Amygdala (tissue), 56 donors: ENCODE results near the gene RAB38.

ENCODE experiments used
- DNase-seq, 56 donors: peaks; one replicate each; lab custom pipeline; 2025; lab: John Stamatoyannopoulos, UW

Gene RAB38

GRCh38 chr11:88105526-88105925 is 69.7 kb downstream of the RAB38 start:
- DNase-seq = no peak

DNA sequence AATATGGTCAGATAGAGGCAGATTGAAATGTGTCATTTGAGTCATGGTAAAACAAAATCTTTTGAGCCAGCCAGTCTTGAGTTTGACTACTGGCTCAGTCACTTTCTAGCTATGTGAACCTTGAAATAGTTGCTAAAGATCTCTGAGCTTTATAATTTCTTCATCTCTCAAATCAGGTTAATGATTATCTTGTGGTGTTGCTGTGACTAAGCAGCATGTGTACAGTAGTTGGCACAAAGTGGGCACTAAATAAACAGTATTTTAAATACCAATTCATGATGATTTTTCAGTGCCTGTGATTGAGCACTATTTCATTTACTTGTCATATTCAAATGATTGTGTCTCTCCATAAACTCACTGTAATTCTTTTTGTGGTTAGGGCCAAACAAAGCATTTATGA is 70.8 kb downstream of the RAB38 start:
- DNase-seq = no peak

DNA sequence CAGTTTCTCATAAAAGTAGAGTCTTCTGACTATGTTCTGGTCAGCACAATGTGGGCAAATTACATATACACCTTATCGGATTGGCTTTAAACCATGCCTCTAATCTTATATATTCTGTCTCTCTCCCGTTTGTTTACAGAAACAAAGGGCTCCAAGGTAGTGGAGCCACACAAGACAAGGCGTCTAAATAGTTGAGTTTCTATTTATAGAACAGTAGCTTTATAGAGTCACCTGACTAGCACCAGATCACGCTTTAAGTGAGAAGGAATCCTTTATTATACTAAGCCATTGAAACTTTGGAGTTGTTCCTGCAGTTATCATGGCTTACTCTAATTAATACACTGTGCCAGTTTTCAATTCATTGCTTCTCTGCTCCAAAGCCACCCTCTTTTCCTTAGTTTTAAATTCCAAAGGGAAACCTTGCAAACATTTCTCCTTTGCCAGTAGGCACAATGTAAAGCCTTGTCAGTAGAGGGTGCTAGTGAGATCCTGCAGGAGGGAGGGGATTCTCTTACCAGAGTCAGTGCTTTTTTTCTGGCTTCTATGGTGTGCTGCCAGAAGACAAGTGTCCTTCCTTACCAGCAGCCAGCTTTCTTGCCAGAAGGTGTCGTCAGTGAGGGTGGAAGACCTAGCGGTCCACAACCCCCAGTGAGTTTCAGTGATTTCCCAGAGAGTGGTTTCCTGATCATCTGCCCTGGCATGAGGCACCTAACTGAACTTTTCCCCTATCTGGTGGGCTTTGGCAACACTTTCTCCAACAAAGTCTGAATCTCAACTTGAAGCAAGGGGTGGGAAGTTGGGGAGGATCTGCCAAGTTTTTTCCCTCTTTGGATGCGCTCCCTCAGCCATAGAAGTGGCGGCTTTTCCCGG is 71.7 kb downstream of the RAB38 start:
- DNase-seq = no peak

- no peak for DNase-seq
Measured at GRCh38 chr11:88102598-88102934, 72.7 kb downstream of the RAB38 start.

- no peak for DNase-seq
Measured at GRCh38 chr11:88101881-88102597, 73.2 kb downstream of the RAB38 start.

- DNase-seq = no peak
Measured at GRCh38 chr11:88100151-88100550, 75.1 kb downstream of the RAB38 start.

DNA sequence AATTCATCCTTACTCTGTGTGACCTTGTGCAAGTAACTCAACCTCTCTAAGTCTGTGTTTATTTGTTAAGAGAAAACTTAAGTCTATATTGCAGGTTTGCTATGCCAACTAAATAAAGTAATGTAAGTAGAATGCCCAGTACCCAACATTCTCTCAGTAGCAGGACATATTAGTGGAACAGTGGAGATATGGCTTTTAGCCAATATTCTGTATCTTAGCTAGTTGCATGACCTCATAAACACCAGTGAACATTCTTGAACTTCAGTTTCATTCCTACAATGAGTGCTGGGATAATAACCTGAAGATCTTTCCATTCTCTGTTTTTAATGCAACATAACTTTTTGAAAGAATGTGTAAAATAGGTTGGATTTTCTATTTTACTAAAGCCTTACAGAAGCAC is 77.0 kb downstream of the RAB38 start:
- DNase-seq = no peak

DNA sequence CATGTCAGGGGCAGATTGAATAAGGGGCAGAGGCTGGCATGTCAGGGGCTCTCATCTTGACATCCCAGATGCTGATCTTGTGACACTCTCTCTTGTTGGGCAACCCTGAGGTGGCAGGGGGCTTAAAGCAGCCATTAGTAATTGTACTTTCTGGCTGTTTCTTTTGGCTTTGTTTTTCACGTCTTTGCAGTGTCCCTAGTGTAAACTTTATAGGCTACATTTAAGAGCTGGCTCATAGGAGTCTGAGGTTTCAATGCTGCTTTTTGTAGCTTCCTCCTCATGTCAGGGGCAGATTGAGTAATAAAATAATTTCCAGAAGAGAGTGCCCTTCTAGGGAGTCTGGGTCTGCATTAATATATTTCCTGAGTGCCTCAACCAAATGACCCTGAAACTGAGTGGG is 86.1 kb downstream of the RAB38 start:
- no peak for DNase-seq

- DNase-seq = no peak
Measured at GRCh38 chr11:88087337-88087736, 87.9 kb downstream of the RAB38 start.

- no peak for DNase-seq
Measured at GRCh38 chr11:88086297-88086696, 88.9 kb downstream of the RAB38 start.

GRCh38 chr11:88070437-88070836 is 104.8 kb downstream of the RAB38 start:
- no peak for DNase-seq

DNA sequence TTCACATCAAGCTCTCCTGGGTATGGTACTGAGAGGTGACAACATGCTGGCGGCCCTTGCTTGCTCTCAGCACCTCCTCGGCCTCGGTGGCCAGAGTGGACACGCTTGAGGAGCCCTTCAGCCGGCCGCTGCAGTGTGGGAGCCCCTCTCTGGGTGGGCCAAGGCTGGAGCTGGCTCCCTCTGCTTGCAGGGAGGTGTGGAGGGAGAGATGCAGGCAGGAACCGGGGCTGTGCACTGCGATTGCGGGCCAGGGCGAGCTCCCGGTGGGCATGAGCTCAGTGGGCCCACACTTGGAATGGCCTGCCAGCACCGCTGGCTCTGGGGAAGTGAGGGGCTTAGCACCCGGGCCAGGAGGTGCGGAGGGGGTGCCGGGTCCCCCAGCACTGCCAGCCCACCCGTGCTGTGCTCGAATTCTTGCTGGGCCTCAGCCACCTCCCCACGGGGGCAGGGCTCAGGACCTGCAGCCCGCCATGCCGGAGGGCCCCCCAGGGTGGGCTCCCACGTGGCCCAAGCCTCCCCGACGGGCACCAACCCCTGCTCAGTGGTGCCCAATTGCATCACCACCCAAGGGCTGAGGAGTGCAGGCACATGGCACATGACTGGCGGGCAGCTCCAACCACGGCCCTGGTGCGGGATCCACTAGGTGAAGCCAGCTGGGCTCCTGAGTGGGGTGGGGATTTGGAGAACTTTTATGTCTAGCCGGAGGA is 106.2 kb downstream of the RAB38 start:
- no peak for DNase-seq

DNA sequence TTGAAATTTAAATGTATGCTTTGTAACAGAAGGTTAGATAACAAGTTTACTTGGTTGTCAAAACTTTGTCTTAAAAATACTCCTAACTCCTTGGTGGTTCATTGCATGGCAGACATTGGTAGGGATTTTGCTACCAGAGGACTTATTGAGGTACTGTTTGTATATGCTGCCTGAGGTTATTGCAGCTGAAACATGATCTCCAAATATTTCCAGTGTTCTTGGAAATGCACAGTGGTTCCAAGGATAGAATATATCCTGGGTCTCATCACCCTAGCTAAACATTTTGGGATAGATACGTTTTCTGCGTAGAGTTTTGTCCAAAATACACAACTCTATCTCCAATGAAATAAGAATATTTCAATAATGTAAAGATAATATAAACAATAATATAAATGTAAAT is 109.2 kb downstream of the RAB38 start:
- DNase-seq = no peak

DNA sequence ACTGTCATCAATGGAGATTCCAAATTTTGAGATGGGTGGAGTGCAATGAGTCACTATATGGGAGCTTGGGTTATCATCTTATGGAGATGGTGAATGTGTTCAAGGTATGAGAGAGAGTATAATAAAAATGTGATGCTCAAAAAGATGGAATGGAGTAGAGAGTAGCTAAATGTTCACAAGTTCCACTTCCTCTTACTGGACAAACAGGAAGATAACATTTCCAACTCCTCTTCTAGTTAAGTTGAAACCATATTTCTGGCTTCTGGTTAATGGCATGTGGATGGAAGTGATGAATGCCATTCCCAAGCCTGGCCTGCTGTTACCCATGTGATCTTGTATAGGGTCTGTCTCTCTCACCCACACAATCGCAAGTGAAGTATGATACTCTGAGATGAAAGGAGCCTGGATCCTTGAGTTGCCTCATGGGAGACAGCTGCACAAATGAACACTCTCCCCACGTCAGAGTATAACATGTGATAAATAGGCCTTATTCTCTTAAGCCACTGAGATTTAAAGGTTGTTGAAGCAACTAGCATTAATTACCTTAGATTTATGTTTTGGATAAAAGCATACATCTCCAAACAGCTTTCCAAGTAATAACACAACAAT is 111.0 kb downstream of the RAB38 start:
- no peak for DNase-seq
